ENCODE measurements around the gene MEGF10. TPM values are rescaled to one million over a fixed set of nuclear protein-coding genes. Genes with fewer than 3 reads are reported as not detected.

MEGF10 gene
- total and polyA plus RNA-seq, 2 of the 8 experiments (the other 6 are each of a cell fraction or from before 2014, with no cell fraction given): 38.2 to 53.1 TPM

DNA sequence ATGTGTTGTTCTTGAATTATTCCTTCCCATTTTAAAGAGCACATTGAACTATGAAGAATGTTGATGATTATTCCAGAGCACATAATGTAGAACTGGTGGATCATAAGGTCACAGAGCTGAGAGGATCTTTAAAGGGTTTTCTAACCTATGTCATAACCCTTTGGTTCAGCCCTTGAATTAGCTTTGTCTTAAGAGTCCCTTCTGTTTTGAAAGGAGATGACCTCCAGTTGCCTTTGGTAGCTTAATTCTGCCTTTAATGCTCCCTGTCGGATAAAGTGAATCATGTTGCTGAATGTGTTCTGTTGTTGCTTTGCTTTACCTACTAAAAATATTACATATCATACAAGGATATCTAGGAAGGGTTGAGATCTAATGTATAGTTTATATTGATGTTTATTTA, 127.8 kb downstream of the MEGF10 start:
- Histone ChIP-seq H2AK5ac (ENCODE audit: low read depth, low read length) (no peak overlapping the region), H3K79me1 (ENCODE audit: low read depth, low read length) (no peaks in the 10 kb centered on the region), H3K27ac (ENCODE audit: low read depth, low read length) (no peak overlapping the region), H3K18ac (ENCODE audit: extremely low read depth, low read length) (no peak overlapping the region), H3K23me2 (ENCODE audit: low read depth, low read length) (no peaks in the 10 kb centered on the region), H2BK12ac (ENCODE audit: low read depth, low read length) (no peak overlapping the region), H4K91ac (replicated peaks; ENCODE audit: insufficient read length, low read length) (no peak overlapping the region), H2BK20ac (ENCODE audit: low read length) (no peak overlapping the region), H4K5ac (ENCODE audit: insufficient read length, low read depth, low read length) (no peak overlapping the region), H4K20me1 (replicated peaks in 1 of 2; ENCODE audit: control insufficient read depth in 1 of 2, insufficient read depth in 2 of 2, low read length in 2 of 2) (no peaks in the 10 kb centered on the region), H2BK5ac (ENCODE audit: low read depth, low read length) (no peak overlapping the region), H3K9me3 (ENCODE audit: insufficient read depth in 2 of 2, low read depth in 1 of 2, low read length in 1 of 2) (peaks cover 0 to 2% of the 10 kb centered on the region in 2 experiments; a peak in 1 of 4 replicates), H2BK120ac (replicated peaks; ENCODE audit: low read depth, low read length) (no peak overlapping the region), H3K4me3 (ENCODE audit: extremely low read depth in 1 of 4, insufficient read depth in 2 of 4, low read depth in 3 of 4, low read length in 4 of 4) (no peak overlapping the region), H4K8ac (ENCODE audit: extremely low read depth, insufficient read depth, low read length) (no peak overlapping the region), H3K79me2 (ENCODE audit: control insufficient read depth in 1 of 2, insufficient read depth in 2 of 2, low read length in 2 of 2) (no peaks in the 10 kb centered on the region), H3K4me2 (ENCODE audit: insufficient read depth in 1 of 2, low read depth in 2 of 2, low read length in 2 of 2) (no peak overlapping the region), H3K56ac (replicated peaks; ENCODE audit: insufficient read length, low read depth, low read length) (no peak overlapping the region), H3K4ac (replicated peaks; ENCODE audit: insufficient read length, low read depth, low read length) (no peak overlapping the region), H3K14ac (ENCODE audit: insufficient read length) (no peak overlapping the region), H3K36me3 (ENCODE audit: control insufficient read depth in 2 of 4, insufficient read depth in 4 of 4, low read length in 3 of 4) (peaks cover 0 to 13% (median 10%) of the 10 kb centered on the region in 4 experiments; a peak in 7 of 8 replicates), H3K4me1 (replicated peaks in 1 of 4; ENCODE audit: control insufficient read depth in 3 of 4, insufficient read depth in 4 of 4, low read length in 3 of 4) (no peaks in the 10 kb centered on the region; a peak in 1 of 7 replicates), H3K23ac (ENCODE audit: insufficient read length) (no peak overlapping the region), H3K27me3 (replicated peaks in 1 of 4; ENCODE audit: control insufficient read depth in 3 of 4, extremely low read depth in 1 of 4, insufficient read depth in 3 of 4, low read length in 3 of 4) (no peaks in the 10 kb centered on the region), H3K9ac (replicated peaks in 1 of 4; ENCODE audit: extremely low read depth in 1 of 4, low read depth in 3 of 4, low read length in 3 of 4) (no peak overlapping the region), H2BK15ac (ENCODE audit: low read length) (no peak overlapping the region), H2AFZ (ENCODE audit: low read length) (no peak overlapping the region)
- DNase-seq (ENCODE audit: low read depth in 1 of 2, low spot score in 2 of 2) (no peak), FAIRE-seq (no peak)
- CTCF ChIA-PET (ENCODE audit: partially characterized antibody): interaction anchor here (0.7 to 1.5 kb wide), 10 partner anchors 10 to 764 kb away, joined by 3 to 8 read pairs (median 4); no protein-coding TSS in a partner anchor
- 83% methylated on average over 1 of the region's 1 CpG; no CpG with 5 or more reads in 1 of the 2 experiments for WGBS, 2 experiments (ENCODE audit: extremely low coverage in 1 of 2, insufficient coverage in 1 of 2, insufficient read length in 1 of 2, insufficient replicate concordance in 2 of 2, low coverage in 1 of 2, low lambda C conversion rate in 2 of 2, missing lambda C conversion rate in 1 of 2)
- POLR2A ChIA-PET (ENCODE audit: partially characterized antibody): no interaction called here
- TF ChIP-seq TBP (IDR thresholded peaks at IDR 0.05; ENCODE audit: low read depth, low read length) (no peak), BRCA1 (IDR thresholded peaks at IDR 0.05; ENCODE audit: low read depth, low read length) (no peak), FOSL1 (IDR thresholded peaks at IDR 0.05; ENCODE audit: insufficient read depth, low read depth, low read length) (no peak), KDM1A (IDR thresholded peaks at IDR 0.05; ENCODE audit: borderline replicate concordance, low read length) (no peak), SIN3A (conservative IDR thresholded peaks at IDR 0.05 in 1 of 2, IDR thresholded peaks at IDR 0.05 in 1 of 2; ENCODE audit: low read depth in 1 of 2, low read length in 2 of 2) (no peak), TAF1 (IDR thresholded peaks at IDR 0.05; ENCODE audit: low read depth, low read length) (no peak), SP1 (IDR thresholded peaks at IDR 0.05; ENCODE audit: low read depth, low read length) (no peak), YY1 (IDR thresholded peaks at IDR 0.05; ENCODE audit: low read depth, low read length) (no peak), EZH2 (IDR thresholded peaks at IDR 0.05; ENCODE audit: low read depth, low read length, severe bottlenecking) (no peak), SAP30 (IDR thresholded peaks at IDR 0.05; ENCODE audit: insufficient read depth, insufficient replicate concordance, low read length) (no peak), BCL11A (IDR thresholded peaks at IDR 0.05; ENCODE audit: low read depth in 2 of 2, low read length in 2 of 2) (no peak), NRF1 (IDR thresholded peaks at IDR 0.05; ENCODE audit: low read depth, low read length) (no peak), TEAD4 (IDR thresholded peaks at IDR 0.05; ENCODE audit: low read depth, low read length) (no peak)
- TF ChIP-seq, protein P1, sequence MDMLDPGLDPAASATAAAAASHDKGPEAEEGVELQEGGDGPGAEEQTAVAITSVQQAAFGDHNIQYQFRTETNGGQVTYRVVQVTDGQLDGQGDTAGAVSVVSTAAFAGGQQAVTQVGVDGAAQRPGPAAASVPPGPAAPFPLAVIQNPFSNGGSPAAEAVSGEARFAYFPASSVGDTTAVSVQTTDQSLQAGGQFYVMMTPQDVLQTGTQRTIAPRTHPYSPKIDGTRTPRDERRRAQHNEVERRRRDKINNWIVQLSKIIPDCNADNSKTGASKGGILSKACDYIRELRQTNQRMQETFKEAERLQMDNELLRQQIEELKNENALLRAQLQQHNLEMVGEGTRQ (IDR thresholded peaks at IDR 0.05; ENCODE audit: low read length): no peak

All from H1 (cell line).